ENCODE measurements around the gene NCKAP5L.
"Not testable (repeated sequence)": the region's sequence is repeated elsewhere in the genome, so short reads cannot be mapped to it uniquely, and the experiment has no call there.

NCKAP5L gene

DNA sequence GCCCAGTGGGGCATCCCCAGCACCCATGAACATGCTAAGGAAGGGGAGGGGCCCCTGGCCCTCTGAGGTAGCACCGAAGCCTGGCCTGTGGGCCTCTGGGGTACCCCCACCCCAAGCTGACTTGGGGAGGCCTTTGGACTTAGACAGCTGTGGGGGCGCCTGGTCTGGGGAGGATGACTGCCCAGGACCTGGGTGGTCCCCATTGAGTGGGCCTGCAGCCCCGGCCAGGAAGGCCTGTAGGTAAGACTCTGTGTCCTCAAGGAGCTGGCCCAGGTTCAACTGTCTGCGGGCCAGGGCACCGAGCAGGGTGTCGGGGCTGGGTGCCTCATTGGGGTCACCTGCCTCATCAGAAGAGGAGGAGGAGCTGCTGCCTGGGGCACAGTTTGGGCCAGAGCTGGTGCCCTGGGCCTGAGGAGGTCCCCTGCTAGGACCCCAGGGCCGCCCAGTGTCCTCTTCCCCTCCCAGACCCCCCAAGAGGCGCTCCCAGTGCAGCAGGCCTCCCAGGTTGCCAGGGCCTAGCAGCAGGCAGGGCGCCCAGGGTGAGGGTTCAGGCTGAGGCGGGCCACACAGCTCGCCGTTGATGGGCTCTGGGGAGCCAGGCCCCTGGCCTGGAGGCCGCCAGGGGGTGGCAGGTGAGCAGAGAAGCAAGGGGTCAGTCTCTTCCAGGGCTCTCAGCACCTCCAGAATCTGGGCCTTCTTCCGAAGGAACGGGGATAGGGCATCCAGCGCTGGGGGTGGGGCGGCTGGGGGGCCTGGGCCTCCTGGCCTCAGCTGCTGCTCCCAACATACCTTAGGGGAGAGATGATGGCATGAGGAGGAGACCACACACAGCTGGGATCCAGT lies 31.4 kb downstream of the NCKAP5L start:
- no peak for DNase-seq

DNA sequence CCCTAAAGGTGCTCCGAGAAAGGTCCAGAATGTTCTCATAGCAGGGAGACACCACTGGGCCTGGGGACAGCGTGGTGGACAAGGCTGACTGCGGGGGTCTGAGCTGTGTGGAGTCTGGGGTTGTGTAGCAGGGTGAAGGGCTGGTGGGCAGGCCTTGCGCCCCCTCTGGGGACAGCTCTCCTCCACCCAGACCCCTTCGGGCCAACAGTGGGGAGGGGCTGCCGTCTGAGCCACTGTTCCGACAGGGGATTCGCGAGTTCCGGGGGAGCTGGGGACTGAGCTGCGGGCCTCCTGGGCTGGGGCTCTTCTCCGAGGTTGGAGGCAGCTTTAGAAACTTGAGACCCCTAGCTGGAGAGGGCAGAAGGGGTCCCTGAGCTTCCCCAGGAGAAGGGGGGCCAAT lies 32.1 kb downstream of the NCKAP5L start:
- no peak for DNase-seq

DNA sequence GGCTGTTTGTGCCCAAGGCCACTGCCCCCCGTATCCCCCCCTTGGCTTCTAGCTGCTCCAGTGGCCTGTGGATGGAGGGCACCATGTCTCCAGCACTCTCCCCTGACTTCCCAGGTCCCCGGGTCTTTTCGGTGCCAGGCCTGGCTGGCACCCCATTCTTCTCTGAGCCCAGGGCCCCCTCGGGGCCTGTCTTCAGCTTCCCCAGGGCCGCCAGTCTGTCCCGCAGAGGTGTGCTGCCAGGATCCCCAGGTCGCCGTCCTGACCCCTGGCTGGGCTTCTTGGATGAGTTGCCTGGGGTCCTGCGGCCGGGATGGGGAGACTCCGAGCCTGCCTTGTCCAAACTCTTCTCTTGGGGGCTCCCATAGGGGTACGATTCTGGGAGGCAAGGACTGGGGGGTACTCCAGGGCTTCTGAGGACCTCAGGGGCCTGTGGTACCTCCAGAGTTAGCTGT lies 32.5 kb downstream of the NCKAP5L start:
- DNase-seq = no peak

DNA sequence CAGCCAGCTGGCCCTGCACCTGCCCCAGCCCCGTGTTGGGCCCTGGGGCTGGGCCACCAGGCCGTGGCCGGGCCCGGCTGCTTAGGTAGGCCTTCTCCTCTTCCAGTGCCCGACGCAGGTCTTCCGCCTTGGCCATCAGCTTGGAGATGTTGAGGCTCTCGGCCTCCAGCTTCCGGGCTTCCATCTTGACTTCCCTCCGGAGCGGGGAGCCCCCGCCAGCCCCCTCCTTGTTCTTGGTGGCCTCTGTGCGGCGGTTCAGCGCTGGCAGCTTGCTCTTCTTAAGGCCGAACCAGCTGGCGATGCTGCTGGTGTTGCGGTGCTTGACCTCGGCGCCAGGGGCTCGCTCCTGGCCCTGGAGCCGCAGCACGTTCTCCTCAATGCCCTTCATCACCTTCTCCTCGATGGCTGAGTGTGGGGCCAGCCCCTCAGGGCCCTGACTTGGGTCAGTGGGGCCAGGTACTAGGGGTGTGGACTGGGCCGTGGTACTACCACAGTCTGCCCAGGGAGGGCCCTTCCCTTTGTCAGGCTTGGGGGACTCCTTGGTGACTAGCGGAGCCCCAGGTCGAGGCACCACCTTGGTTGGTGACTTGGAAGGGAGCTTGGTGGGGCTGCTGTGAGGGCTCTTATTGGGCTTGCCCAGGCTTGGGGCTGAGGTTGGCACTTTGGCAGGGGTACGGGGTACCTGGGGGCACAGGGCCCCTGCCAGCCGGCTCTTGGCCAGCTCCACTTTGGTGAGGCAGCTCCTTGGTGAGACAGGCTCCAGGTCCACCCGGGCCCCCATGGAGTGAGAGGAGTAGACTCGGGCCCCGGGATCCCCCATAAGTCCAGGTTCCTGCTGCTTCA lies 33.2 kb downstream of the NCKAP5L start:
- no peak for DNase-seq

DNA sequence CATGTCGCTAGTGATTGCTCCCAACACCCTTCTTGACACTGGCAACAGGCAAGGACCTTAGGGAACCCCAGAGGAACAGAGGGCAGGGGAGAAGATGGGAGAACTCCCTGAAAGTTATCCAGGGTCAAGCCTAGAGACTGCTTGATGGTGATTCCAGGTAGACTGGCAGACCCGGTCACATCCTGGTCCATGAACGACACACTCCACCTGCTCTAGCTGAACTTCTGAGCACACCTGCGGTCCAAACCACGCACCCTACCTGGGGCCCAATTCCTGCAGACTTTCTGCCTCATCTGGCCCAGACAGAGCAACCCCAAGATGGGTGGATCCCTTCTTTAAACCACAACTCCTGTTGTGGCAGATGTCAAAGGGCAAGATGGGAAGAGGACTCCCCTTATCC lies 34.2 kb downstream of the NCKAP5L start:
- DNase-seq = no peak

DNA sequence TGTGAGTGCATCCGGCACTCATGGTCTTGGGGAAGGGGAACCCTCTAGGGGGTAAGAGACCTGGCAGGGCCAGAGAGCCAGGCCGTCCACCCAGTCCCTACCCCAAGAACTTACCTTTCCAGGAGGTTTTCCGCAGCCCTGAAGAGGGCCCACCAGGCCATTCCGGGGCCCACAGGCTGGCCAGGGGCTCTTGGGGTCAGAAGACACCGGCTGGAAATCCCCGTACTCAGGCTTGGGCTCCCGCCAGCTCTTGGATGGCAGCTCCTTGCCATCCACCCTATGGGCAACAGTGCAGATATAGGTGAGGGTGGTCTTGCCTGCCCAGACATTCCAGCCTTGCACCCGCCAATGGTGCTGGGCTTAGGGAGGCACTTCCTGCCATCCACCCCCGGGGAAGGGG lies 34.6 kb downstream of the NCKAP5L start:
- no peak for DNase-seq

DNA sequence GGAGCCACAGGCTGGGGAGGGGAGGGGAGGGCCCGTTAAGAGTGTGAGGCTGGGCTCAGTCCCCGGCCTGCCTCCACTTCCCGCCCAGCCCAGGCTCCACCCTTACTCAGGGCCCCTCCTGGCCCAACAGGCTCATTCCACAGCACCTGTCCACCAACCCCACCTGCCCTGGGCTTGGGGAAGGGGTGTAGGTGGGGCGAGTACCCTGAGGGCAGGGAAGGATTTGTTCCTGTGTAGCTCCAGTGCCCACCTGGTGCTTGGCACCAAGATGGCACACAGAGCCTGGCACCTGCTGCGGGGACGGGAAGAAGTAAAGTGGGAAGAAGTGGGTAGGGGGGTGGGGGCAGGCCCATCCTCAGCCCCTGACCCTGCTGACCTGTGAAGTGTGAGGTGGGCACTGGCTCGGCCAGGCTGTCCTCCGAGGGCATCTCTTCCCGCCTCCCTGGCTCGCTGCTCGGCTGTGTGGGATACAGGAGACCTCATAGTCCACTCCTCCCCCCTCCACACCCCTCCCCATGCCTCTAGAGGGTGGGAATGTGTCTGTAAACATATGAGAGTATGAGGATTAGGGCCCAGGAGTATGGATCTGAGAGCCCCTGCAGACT lies 35.1 kb downstream of the NCKAP5L start:
- DNase-seq = no peak

DNA sequence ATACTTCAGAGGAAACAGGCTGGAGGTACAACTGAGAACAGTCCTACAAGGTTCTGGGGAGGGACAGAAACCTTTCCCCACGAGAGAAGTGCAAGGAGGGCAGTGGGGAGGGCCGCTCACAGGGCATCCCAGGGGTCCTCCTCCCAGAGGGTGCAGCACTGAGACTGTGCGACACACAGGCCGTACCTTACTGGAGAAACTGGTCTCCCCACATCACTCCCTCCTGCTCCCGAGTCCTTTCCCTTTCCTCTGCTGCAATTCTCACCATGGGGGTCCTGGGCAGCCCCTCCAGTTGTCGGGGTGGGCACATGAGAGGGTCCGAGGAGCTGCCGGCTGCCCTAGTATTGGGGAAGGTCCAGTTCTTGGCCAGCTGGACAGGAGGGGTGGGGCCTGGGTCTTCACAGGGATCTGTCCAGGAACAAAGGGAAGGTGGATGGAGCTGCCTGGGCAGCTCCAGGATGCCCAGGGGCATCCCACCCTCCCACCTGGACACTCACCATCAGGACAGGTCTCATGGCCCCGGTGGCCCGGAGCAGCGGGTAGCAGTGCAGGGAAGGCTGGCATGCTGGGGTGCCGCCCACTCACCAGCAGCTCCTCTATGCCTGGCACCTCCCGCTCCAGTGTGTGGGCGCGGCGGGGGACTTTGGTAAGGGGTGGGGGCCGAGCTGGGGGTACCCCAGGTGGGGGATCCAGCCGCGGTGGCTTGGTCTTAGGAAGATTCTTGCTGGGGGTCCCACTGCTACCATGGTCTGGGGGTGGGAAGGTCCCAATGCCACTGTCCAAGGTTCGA lies 35.8 kb downstream of the NCKAP5L start:
- DNase-seq = no peak

DNA sequence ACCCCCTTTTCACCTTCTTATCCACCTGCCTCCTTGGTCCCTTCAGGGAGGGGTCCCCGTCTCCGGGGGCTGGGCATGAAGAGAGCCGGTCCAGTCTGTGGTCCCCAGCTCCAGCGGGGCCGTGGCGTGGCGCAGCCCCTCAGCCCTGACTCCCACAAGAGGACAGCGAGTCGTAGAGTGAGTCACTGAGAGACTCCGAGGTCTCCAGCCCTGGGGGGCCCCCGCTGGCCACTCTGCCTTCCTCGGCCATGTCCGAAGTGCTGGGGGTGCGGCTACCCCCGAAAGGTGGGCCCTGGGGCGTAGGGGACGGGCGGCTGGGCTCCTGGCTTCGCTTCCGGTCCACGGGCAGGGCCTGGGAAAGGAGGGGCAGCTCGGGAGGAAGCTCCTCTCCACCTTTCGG lies 36.5 kb downstream of the NCKAP5L start:
- DNase-seq = no peak

DNA sequence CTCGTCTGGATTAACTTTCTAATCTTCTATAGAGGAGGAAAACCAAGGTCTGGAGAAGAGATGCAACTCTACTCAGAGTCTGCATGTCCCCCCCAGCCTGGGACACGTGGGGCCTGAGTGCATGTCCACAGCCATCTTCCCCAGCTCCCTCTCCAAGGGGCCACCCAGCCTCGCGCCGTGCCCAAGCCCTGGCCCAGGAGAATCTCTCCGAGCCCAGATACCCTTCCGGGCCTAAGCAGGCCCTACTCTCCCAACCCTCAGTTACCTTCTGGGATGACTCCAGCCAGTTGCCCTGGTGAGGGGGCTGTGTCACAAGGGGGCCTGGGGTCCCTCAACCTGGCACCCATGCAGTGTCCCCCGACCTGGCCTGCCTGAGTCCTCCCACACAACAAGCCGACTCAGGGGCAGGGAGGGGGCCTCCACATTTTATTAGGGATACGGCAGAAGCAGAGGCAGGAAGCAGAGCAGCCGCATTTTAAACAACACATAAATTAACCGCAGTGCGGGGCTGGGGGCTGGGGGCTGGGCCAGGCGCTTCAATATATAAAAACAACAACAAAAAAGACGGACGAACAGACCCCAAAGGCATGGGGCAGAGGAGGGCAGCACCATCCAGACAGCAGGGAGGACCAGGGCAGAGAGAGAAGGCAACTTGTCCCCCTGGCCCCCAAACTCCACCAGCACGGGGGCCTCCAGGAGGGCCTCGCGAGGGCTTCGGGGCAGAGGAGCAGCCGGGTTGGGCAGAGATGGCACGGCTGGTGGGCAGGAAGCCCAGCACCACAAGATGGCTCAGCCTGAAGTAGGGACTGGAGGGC lies 37.3 kb downstream of the NCKAP5L start:
- DNase-seq = no peak

DNA sequence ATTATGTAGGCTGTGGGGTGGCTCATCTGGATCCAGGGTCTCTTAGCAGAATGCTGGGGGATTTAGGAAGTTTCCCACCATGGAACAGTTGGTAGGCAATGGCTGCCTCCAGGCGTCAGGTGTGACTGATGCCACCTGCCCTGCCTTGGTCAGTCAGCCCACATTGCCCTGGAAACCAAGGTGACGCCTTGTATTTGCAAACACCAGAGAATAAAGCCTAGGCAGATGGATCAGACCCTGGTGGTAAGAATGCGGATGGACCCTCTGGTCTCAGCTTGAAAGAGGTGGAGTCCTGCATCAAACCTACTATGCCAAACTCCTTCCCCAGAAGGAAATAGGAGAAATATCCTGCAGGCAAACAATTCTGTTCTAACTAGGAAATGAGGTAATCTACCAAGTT lies 38.2 kb downstream of the NCKAP5L start:
- no peak for DNase-seq

DNA sequence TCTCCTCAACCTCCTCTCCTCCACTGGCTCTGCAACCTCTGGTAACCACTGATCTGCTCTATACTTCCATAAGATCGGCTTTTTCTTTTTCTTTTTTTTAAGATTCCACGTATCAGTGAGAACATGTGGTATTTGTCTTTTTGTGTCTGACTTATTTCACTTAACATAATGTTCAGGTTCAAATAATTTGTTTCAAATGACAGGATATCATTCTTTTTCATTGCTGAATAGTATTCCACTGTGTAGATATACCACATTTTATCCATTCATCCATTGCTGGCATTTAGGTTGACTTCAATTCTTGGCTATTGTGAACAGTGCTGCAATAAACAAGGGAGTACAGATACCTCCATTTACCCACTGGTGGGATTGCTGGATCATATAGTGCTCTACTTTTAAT lies 40.5 kb downstream of the NCKAP5L start:
- DNase-seq = no peak

DNA sequence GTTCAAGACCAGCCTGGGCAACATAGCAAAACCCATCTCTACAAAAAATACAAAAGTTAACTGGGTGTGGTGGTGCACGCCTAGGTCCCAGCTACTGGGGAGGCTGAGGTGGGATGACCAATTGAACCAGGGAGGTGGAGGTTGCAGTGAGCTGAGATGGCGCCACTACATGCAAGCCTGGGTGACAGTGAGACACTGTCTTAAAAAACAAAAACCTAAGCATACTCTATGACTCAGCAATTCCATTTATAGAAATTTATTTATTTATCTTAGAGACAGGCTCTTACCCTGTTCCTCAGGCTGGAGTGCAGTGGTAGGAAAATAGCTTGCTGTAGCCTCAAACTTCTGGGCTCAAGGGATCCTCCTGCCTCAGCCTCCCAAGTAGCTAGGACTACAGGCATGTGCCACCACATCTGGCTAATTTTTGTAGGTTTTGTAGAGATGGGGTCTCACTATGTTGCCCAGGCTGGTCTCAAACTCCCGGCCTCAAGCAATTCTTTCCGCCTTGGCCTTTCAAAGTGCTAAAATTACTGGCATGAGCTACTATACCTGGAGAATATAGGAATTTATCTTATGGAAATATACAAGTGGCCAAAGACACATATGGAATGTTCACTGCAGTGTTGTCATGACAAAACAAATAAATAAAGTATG lies 43.3 kb downstream of the NCKAP5L start:
- DNase-seq = no peak

DNA sequence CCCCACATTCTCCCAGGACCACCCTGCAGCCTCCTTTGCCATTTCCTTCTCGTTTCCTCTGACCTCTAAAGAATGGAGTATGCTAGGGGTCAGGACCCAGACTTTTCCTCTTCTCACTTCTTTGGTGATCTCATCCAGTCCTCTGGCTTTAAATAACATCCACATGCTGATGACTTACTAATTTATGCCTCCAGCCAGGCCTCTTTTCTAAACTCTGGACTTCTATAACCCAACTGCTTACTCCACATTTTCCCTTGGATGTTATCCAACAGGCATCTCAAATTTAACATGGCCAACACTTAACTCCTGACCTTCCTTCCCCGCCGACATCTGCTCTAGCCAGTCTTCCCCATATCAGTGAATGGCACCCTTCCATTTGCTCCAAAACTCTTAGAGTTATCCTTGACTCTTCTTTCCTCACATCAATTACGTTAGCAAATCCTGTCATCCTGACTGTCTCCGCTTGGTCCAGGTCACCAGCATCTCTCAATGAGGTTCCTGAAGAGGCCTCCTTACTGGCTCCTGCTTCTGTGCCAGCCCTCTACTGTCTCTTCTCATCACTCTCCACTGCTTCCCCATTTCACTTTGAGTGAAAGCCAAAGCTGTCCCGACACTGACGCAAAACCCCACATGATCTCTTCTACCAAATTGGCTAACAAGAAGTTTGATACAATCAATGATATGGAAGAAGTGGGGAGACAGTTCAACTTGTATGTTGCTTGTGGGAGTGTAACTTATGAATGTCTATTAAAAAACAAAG lies 44.1 kb downstream of the NCKAP5L start:
- DNase-seq = no peak

DNA sequence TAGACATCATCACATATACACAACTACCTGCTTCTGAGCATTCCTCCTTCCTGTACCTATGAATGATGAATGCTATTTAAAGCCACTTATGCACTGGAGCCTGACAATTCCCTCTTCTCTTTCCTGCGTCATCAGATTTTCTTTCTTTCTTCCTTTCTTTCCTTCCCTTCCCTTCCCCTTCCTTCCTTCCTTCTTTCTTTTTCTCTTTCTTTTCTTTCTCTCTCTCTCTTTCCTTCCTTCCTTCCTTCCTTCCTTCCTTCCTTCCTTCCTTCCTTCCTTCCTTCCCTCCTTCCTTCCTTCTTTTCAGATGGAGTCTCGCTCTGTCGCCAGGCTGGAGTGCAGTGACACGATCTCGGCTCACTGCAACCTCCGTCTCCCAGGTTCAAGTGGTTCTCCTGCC lies 47.3 kb downstream of the NCKAP5L start:
- not testable (repeated sequence) for DNase-seq

DNA sequence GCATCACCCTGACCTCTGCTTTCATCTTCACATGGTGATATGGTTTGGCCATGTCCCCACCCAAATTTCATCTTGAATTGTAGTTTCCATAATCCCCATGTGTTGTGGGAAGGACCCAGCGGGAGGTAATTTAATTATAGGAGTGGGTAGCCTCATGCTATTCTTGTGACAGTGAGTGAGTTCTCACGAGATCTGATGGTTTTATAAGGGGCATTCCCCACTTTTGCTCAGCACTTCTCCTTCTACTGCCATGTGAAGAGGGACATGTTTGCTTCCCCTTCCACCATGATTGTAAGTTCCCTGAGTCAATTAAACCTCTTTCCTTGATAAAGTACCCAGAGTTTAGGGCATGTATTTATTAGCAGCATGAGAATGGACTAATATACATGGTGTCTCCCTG lies 48.6 kb downstream of the NCKAP5L start:
- no peak for DNase-seq

DNA sequence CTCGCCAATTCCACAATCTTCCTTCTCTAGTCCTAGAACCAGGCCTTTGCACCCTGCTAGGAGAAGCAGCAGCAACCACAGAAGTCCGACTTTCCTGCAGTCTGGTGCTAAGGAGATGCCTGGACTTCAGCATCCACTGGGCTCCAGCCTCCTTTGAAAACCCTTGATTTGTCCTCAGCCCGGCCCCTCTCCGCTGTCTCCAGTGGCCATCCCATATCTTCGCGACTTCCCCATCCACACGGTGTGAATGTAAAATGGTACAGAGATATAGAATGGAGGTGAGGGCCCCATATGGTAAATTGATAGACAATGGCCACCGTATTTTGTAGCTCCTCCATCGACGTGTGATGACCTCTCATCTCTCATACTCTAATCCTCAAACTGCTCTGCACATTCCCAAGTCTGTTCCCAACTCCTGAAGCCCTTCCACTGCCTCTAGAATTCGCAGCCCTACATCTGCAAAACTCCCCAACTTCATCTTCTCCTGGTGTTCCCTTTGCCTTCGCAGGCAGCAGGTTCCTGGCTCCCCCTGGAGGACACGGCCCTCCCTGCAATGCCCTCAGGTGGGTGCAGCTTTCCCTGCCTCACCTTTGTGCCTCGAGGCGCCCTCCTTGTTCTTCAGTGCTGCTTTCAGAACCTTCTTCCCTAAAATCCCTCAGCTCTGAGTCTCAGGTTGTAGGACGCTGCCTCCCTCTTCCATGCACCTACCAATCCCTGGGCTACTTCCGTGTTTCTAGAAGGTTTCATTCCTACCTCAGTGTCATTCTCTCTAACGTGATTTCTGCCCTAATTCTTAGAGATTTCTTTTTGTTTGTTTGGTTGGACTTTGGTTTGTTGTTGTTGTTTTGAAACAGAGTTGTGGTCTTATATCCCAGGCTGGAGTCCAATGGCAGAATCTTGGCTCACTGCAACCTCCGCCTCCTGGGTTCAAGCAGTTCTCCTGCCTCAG lies 50.1 kb downstream of the NCKAP5L start:
- peak; percentile 40 to 75 (median 66) for DNase-seq

DNA sequence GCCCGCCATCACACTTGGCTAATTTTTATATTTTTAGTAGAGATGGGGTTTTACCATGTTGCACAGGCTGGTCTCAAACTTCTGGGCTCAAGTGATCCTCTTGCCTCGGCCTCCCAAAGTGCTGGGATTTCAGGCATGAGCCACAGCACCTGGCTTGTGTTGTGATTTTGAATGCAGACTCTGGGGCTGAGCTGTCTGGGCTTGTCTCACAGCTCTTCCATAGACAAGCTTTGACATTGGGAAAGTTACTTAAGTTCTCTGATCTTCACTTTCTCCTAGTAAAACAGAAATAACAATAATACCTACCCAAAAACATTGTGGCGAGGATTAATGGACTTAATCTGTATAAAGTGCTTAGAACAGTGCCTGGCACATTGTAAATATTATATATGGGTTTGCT lies 50.9 kb downstream of the NCKAP5L start:
- no peak for DNase-seq

DNA sequence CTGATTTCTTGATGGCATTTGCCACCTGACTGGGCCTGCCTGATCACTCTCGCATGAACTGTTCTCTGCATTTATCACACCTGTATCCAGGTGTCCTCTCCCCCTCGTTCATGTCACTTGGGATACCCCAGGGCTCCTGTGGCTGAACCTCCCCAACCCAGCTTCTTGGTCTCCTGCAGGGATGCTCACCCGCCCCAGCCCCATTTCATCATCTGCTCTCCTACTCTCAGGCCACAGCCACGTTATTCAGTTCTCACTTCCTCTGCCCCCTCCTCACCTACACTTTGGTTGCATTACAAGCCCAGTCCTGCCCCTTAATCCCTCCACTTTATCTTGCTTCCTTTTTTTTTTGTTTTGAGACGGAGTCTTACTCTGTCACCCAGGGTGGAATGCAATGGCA lies 51.4 kb downstream of the NCKAP5L start:
- DNase-seq = no peak

Data from stimulated activated naive CD4-positive, alpha-beta T cell (primary cell).